D721Med (cell line): ENCODE results near the gene LRRC36.

Experiments used
- DNase-seq: peaks from one replicate; pipeline ENCODE4 v3.0.0; 2011; ENCODE audit warnings: low spot score; ENCODE audit not compliant: insufficient read length
- FAIRE-seq: peaks from 2 replicates; lab custom pipeline; 2011; peaks lifted over from hg19 to GRCh38; lab: Jason Lieb, UNC
- CTCF ChIP-seq: IDR thresholded peaks from 2 replicates; pipeline ENCODE4 v1.5.1; 2012; ENCODE audit warnings: mild to moderate bottlenecking, control low read depth; ENCODE audit not compliant: insufficient read depth; ENCODE audit errors: missing control alignments

The LRRC36 gene

GRCh38 chr16:67296420-67296819 lies 30.2 kb upstream of the LRRC36 start:
- no peak for TF ChIP-seq CTCF
- FAIRE-seq (no peak), DNase-seq (no peak)

GRCh38 chr16:67298277-67298676 lies 28.3 kb upstream of the LRRC36 start:
- no peak for TF ChIP-seq CTCF
- no peak for DNase-seq

GRCh38 chr16:67299269-67299668 lies 27.3 kb upstream of the LRRC36 start:
- DNase-seq (no peak), FAIRE-seq (no peak)
- no peak for TF ChIP-seq CTCF

More at GRCh38 chr16:67298277-67298676, 28.3 kb upstream of the LRRC36 start:
- no peak for FAIRE-seq

- no peak for TF ChIP-seq CTCF
- no peak for DNase-seq
- no peak for FAIRE-seq
Observed at GRCh38 chr16:67301080-67301782, 25.4 kb upstream of the LRRC36 start.

GRCh38 chr16:67302076-67302475 lies 24.5 kb upstream of the LRRC36 start:
- no peak for TF ChIP-seq CTCF
- no peak for FAIRE-seq
- DNase-seq, result no peak

- no peak for DNase-seq
- TF ChIP-seq CTCF, result no peak
- no peak for FAIRE-seq
Observed at GRCh38 chr16:67302970-67303369, 23.6 kb upstream of the LRRC36 start.

GRCh38 chr16:67304020-67304419 lies 22.6 kb upstream of the LRRC36 start:
- no peak for TF ChIP-seq CTCF
- DNase-seq, result no peak
- no peak for FAIRE-seq
